Thyroid gland (tissue), 4 donors: ENCODE measurements around the gene PRR5. TPM values are rescaled to one million over a fixed set of nuclear protein-coding genes. Genes with fewer than 3 reads are reported as not detected.
"Not testable (repeated sequence)": the region's sequence is repeated elsewhere in the genome, so short reads cannot be mapped to it uniquely, and the experiment has no call there.

Experiments
- DNase-seq, 2 donors: peaks; one replicate each; pipeline ENCODE4 v3.0.0-alpha.2; 2019
- H3K27ac ChIP-seq, 3 donors: fragments of 200-600 bp; sonication (generic); 1 replicate in 2 of 3; 2 replicates in 1 of 3; pipeline ENCODE4 v1.5.1; 2016 to 2019; ENCODE audit warnings: mild to moderate bottlenecking in 1 of 3, moderate library complexity in 1 of 3
- H3K27me3 ChIP-seq: fragments of 200-600 bp; sonication (generic); one replicate; pipeline ENCODE4 v1.5.1; 2019
- H3K36me3 ChIP-seq, 2 donors: fragments of 200-600 bp; sonication (generic); one replicate each; pipeline ENCODE4 v1.5.1; 2016 to 2019
- H3K4me1 ChIP-seq, 2 donors: fragments of 200-600 bp; sonication (generic); one replicate each; pipeline ENCODE4 v1.5.1; 2017 to 2019
- H3K4me3 ChIP-seq, 3 donors: fragments of 200-600 bp; sonication (generic); replicated peaks in 1 of 3; 1 replicate in 2 of 3; 2 replicates in 1 of 3; pipeline ENCODE4 v1.5.1; 2016; ENCODE audit warnings: mild to moderate bottlenecking in 1 of 3
- H3K9me3 ChIP-seq: fragments of 200-600 bp; sonication (generic); one replicate; pipeline ENCODE4 v1.5.1; 2017
- POLR2A ChIP-seq, 2 donors: fragments of 450-650 bp; IDR thresholded peaks; one replicate each; pipeline ENCODE4 v1.6.1; 2017; ENCODE audit warnings: antibody characterized with exemption in 2 of 2, mild to moderate bottlenecking in 2 of 2, moderate library complexity in 1 of 2
- WGBS, 2 donors: methylation state at CpG; one replicate each; pipeline ENCODE4 v1.1.5; 2017; 5-methylcytosine and 5-hydroxymethylcytosine counted together
- intact Hi-C: fragments of 100-400 bp; cut with DNase I; formaldehyde crosslinking; loops from one replicate; pipeline ENCODE4 v1.15.1; 2023
- total RNA-seq, 4 donors: library from RNA; depleted of rRNA; stranded (reverse); fragments of >200 nt; gene quantifications; one replicate each; pipeline ENCODE4 v1.2.3, GENCODE V29; 2016
- TF ChIP-seq, protein P1 (sequence below), 6 experiments: fragments of 200-600 bp in 3 of 6; fragments of 450-650 bp in 3 of 6; sonication (generic) in 3 of 6; IDR thresholded peaks; one replicate each; pipeline ENCODE4 v1.5.1; 2016 to 2019; ENCODE audit warnings: antibody characterized with exemption in 6 of 6, mild to moderate bottlenecking in 2 of 6, inconsistent platforms in 1 of 6, moderate library complexity in 1 of 6

Gene PRR5, protein sequence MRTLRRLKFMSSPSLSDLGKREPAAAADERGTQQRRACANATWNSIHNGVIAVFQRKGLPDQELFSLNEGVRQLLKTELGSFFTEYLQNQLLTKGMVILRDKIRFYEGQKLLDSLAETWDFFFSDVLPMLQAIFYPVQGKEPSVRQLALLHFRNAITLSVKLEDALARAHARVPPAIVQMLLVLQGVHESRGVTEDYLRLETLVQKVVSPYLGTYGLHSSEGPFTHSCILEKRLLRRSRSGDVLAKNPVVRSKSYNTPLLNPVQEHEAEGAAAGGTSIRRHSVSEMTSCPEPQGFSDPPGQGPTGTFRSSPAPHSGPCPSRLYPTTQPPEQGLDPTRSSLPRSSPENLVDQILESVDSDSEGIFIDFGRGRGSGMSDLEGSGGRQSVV
- total RNA-seq, result 10 to 100 TPM; 17.3 to 31.8 (median 26.9) TPM

DNA sequence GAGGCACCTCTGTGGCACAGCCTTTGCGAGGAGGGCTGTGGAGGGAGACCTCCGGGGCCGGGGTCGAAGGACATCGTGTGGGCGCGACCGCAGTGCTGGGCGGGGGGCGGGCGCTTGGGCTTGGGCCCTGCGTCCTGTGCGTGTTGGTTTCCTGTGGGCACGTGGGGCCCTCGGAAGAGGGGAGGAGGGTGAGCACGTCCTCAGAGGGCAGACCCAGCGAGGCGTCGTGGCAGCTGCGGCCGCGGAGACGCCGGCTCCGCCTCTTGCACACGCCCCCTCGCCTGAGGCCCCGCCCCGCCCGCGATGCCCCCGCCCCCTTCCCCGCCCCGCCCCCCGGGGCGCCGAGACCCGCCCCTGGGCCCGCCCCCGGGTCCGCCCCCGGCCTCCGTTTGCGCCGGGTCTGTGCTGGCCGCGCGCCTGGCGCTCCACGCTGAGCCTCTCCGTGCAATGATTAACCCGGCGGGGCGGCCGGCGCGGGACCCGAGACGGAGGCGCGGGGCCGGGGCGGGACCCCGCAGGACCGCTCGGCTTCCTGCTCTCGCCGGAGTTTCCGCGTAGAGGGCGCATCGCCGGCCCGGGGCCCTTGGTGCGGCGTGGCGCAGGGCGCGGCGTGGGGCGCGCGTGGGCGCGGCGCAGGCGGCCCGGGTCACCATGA, at the start of gene PRR5:
PRR5 (plus strand) TSS at position 381 of the 655 bp plus-strand sequence; CDS start at position 652, 271 bp downstream.
- 19% methylated on average over 5 of the region's 88 CpGs; no CpG with 5 or more reads in 1 of the 2 donors for WGBS, 2 donors
- peak; percentile 75 to 80 for DNase-seq
- Histone ChIP-seq H3K27ac (no peak within 1 kb of the TSS), H3K4me3 (peak within 1 kb of the TSS; percentile 36 to 50 (median 48)), H3K4me1 (peaks cover 10 to 23% of the 10 kb centered on the region in 2 donors), H3K36me3 (no peaks in the 10 kb centered on the region), H3K27me3 (no peaks in the 10 kb centered on the region), H3K9me3 (no peaks in the 10 kb centered on the region)
- intact Hi-C loops, result no loop called here
- TF ChIP-seq, protein P1, sequence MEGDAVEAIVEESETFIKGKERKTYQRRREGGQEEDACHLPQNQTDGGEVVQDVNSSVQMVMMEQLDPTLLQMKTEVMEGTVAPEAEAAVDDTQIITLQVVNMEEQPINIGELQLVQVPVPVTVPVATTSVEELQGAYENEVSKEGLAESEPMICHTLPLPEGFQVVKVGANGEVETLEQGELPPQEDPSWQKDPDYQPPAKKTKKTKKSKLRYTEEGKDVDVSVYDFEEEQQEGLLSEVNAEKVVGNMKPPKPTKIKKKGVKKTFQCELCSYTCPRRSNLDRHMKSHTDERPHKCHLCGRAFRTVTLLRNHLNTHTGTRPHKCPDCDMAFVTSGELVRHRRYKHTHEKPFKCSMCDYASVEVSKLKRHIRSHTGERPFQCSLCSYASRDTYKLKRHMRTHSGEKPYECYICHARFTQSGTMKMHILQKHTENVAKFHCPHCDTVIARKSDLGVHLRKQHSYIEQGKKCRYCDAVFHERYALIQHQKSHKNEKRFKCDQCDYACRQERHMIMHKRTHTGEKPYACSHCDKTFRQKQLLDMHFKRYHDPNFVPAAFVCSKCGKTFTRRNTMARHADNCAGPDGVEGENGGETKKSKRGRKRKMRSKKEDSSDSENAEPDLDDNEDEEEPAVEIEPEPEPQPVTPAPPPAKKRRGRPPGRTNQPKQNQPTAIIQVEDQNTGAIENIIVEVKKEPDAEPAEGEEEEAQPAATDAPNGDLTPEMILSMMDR (IDR thresholded peaks at IDR 0.05), result no peak
- no peak for TF ChIP-seq POLR2A (IDR thresholded peaks at IDR 0.05)

DNA sequence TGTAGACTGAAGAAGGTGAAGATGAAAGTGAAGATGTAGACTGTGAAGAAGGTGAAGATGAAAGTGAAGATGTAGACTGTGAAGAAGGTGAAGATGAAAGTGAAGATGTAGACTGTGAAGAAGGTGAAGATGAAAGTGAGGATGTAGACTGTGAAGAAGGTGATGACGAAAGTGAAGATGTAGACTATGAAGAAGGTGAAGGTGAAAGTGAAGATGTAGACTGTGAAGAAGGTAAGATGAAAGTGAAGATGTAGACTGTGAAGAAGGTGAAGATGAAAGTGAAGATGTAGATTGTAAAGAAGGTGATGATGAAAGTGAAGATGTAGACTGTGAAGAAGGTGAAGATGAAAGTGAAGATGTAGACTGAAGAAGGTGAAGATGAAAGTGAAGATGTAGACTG, 49.1 kb upstream of the PRR5 start:
- 79 to 86% methylated on average over 1 of the region's 1 CpG for WGBS, 2 donors
- H3K4me1 ChIP-seq, H3K4me3 ChIP-seq, H3K36me3 ChIP-seq, DNase-seq, intact Hi-C loops, H3K9me3 ChIP-seq, H3K27me3 ChIP-seq, H3K27ac ChIP-seq: not testable (repeated sequence)

DNA sequence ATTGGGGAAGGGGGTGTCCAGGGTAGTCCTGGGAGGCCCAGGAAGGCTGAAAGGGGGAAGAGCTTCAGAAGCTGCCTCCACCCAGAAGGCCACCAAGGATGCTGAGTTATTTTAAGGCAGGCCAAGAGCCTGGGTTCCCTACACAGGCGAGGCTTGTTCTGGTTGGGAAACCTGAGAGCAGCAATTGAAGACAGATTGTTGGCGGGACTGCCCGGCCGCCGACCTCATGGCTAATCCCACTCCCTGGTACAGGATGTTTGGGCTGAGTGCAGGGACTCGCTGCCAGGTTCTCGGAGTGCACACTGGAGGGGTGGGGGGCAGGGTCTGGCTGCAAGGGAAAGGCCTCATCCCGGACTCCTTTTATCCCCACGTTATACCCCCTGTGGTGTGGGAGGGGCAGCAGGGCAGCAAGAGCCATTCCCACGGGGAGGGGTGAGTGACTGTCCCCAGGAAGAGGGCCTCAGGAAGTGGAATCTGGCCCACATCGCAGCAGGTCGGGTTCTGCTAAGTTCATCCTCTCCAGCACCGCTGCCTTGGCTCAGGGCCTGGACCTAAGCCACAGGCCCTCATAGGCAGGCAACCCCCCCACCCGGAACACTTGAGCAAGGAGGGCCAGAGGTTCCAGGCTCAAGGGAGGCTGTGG, 43.6 kb upstream of the PRR5 start:
- Histone ChIP-seq H3K27ac (peak overlapping the region in 2 of 3 donors; percentile 45 to 55), H3K4me3 (no peak overlapping the region), H3K27me3 (no peaks in the 10 kb centered on the region), H3K9me3 (no peaks in the 10 kb centered on the region), H3K4me1 (peaks cover 13 to 15% of the 10 kb centered on the region in 2 donors), H3K36me3 (no peaks in the 10 kb centered on the region)
- DNase-seq, result peak; percentile 70 to 77
- WGBS, 2 donors, result 2 to 17% methylated on average over 10 to 11 of the region's 14 CpGs
- no peak for TF ChIP-seq POLR2A (IDR thresholded peaks at IDR 0.05)
- TF ChIP-seq, protein P1 (IDR thresholded peaks at IDR 0.05), result no peak
- intact Hi-C loops, result no loop called here

DNA sequence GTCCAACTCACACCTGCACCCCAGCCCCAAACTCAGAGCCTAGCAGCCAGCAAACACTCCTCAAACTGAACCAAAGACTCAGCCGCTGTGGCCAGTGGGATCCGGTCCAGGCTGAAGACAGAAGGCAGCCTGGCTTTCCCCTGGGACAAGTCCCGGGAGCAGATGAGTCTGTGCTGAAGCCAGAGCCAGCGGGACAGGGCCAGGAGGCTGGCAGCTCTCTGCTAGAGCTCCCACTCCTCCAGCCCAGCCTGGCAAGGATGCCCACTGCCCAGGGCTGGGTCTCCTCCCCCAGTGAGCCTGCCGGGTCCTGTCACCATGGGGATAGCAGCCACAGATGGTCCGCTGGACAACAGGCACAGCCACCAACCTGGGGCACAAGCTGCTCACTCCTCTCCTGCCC, 42.9 kb upstream of the PRR5 start:
- DNase-seq, result no peak

More for the DNA sequence above, 42.9 kb upstream of the PRR5 start:
- peaks cover 13 to 20% of the 10 kb centered on the region in 2 donors for H3K4me1 ChIP-seq
- H3K27ac ChIP-seq, result peak overlapping the region in 2 of 3 donors; percentile 38 to 55
- no peak overlapping the region for H3K4me3 ChIP-seq
- intact Hi-C loops, result no loop called here
- no peaks in the 10 kb centered on the region for H3K27me3 ChIP-seq
- no peaks in the 10 kb centered on the region for H3K9me3 ChIP-seq
- TF ChIP-seq, protein P1 (IDR thresholded peaks at IDR 0.05), result no peak
- no peak for TF ChIP-seq POLR2A (IDR thresholded peaks at IDR 0.05)
- WGBS, 2 donors, result 40 to 44% methylated on average over 1 to 5 of the region's 6 CpGs
- H3K36me3 ChIP-seq, result no peaks in the 10 kb centered on the region
